Measurements from ENCODE around the gene DYTN. TPM values are rescaled to one million over a fixed set of nuclear protein-coding genes. Genes with fewer than 3 reads are reported as not detected.

DYTN gene
- total and polyA plus RNA-seq, 8 donors = 0.10 to 0.27 TPM; not detected in 6

DNA sequence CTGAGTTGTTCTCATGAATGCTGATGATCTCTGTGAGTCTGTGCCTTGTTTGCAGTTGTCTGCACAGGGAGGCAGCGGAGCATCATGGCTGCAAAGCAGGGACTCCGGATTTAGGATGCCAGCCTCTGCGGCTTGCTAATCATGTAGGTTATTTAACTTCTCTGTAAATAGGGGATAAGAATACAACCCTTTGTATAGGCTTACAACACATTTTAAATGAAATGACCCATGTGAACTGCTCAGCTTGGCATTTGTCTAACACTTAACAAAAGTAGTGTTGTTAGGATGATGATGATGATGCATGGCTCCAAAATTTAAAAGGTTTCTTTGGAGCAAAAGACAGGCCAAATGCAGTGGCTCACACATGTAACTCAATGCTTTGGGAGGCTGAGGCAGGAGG lies 19.4 kb downstream of the DYTN start:
- Histone ChIP-seq H3K27ac (no peak overlapping the region), H3K36me3 (no peaks in the 10 kb centered on the region), H3K9me3 (no peaks in the 10 kb centered on the region), H3K27me3 (no peaks in the 10 kb centered on the region), H3K4me3 (no peak overlapping the region), H3K4me1 (no peaks in the 10 kb centered on the region)
- no peak for TF ChIP-seq CTCF (IDR thresholded peaks at IDR 0.05)
- ATAC-seq (no peak), DNase-seq (no peak)
- intact Hi-C loops (cut with DNase I) = loop anchor here in 1 of 2 donors (10.0 kb wide), 2 partner anchors 86 to 776 kb away; no protein-coding TSS in a partner anchor

DNA sequence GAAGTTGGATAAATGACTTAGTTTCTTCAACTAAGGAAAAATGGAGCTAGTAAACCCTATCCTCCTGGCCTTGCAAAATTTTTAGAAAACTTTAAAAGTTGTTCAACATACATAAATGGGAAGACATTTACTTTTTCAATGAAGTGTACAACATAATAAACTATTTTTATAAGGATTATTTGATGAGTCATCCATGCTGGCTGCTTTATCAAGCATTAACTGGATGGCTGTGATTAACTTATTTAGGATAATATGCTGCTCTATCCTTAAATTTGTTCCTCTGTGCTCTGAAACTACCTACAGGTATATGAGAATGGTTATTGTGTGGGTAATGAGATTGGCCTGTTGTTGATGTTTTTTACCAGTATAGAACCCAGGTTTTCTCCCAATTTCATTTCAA lies 21.3 kb downstream of the DYTN start:
- intact Hi-C loops (cut with DNase I) = loop anchor here in 1 of 2 donors (10.0 kb wide), 2 partner anchors 88 to 778 kb away; no protein-coding TSS in a partner anchor
- no peak overlapping the region for H3K27ac ChIP-seq

GRCh38 chr2:206693399-206694137 lies 24.6 kb downstream of the DYTN start:
- ATAC-seq = peak; percentile 97
- H3K9me3 ChIP-seq = no peaks in the 10 kb centered on the region
- peak; percentile 54 to 65 for TF ChIP-seq CTCF (IDR thresholded peaks at IDR 0.05)
- H3K27ac ChIP-seq = no peak overlapping the region
- H3K36me3 ChIP-seq = no peaks in the 10 kb centered on the region
- peak in 2 of 4 donors; percentile 46 to 57 for DNase-seq
- H3K27me3 ChIP-seq = no peaks in the 10 kb centered on the region
- intact Hi-C loops (cut with DNase I) = loop anchor here in 1 of 2 donors (10.0 kb wide), 2 partner anchors 91 to 781 kb away; no protein-coding TSS in a partner anchor
- H3K4me3 ChIP-seq = no peak overlapping the region
- no peaks in the 10 kb centered on the region for H3K4me1 ChIP-seq

More for the DNA sequence above, 21.3 kb downstream of the DYTN start:
- H3K4me3 ChIP-seq = no peak overlapping the region
- no peaks in the 10 kb centered on the region for H3K4me1 ChIP-seq
- ATAC-seq (no peak), DNase-seq (no peak)
- no peaks in the 10 kb centered on the region for H3K9me3 ChIP-seq
- no peaks in the 10 kb centered on the region for H3K36me3 ChIP-seq
- H3K27me3 ChIP-seq = no peaks in the 10 kb centered on the region
- no peak for TF ChIP-seq CTCF (IDR thresholded peaks at IDR 0.05)

DNA sequence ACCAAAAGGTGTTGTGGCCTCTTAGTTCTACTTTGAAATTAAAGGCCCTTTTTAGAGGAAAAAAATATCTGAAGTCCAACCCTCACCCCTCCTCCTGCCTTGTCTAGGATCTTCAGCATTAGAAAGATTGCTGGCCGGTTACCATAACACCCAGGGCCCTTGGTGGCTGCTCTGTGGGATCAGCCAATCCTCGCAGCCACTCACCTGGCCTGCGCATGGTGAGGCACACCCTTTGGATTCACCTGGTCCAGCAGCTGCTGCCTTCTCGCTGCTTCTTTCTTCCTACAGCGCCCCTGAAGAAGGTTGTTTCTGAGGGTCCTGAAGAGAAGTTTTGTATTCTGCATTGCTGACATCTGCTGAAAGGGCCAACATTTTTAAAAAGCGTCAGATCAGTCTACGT lies 25.2 kb downstream of the DYTN start:
- no peaks in the 10 kb centered on the region for H3K27me3 ChIP-seq
- DNase-seq (no peak), ATAC-seq (no peak)
- H3K9me3 ChIP-seq = no peaks in the 10 kb centered on the region
- TF ChIP-seq CTCF (IDR thresholded peaks at IDR 0.05) = no peak
- H3K4me1 ChIP-seq = no peaks in the 10 kb centered on the region
- no peak overlapping the region for H3K27ac ChIP-seq
- H3K36me3 ChIP-seq = no peaks in the 10 kb centered on the region
- intact Hi-C loops (cut with DNase I) = loop anchor here in 1 of 2 donors (10.0 kb wide), 2 partner anchors 92 to 782 kb away; no protein-coding TSS in a partner anchor
- no peak overlapping the region for H3K4me3 ChIP-seq

DNA sequence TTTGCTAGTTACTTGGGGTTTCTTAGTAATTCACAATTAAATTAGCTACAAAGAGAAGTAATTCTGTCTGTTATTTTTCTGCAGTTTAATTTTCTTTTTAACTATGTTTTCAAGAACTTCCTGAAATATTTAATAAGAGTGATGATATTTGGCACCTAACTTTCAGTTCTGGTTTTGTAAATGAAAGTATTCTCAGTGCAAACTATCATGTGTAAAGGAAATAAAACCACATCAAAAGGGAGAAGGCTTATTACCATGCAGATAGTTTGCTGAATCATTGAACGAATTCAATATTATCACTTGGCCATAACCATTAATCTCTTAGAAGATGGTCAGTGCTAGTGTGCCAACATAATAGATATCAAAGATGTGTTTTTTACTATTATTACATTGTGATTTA lies 29.2 kb downstream of the DYTN start:
- no peak for TF ChIP-seq CTCF (IDR thresholded peaks at IDR 0.05)
- H3K36me3 ChIP-seq = no peaks in the 10 kb centered on the region
- no peak overlapping the region for H3K27ac ChIP-seq
- no peaks in the 10 kb centered on the region for H3K4me1 ChIP-seq
- H3K9me3 ChIP-seq = no peaks in the 10 kb centered on the region
- intact Hi-C loops (cut with DNase I) = no loop called here
- DNase-seq (no peak), ATAC-seq (no peak)
- peaks cover 0 to 5% of the 10 kb centered on the region in 2 donors for H3K27me3 ChIP-seq
- H3K4me3 ChIP-seq = no peak overlapping the region
